Non-pigmented ciliary epithelial cell (primary cell): ENCODE results near the gene NEK5.
A peak's percentile ranks its signal among the peaks of the same experiment; 100 is the strongest.
"Not testable (repeated sequence)": the region's sequence is repeated elsewhere in the genome, so short reads cannot be mapped to it uniquely, and the experiment has no call there.

ENCODE experiments used
- DNase-seq: peaks from one replicate; pipeline ENCODE4 v3.0.0-alpha.2; 2010; ENCODE audit warnings: low read depth

Gene NEK5

DNA sequence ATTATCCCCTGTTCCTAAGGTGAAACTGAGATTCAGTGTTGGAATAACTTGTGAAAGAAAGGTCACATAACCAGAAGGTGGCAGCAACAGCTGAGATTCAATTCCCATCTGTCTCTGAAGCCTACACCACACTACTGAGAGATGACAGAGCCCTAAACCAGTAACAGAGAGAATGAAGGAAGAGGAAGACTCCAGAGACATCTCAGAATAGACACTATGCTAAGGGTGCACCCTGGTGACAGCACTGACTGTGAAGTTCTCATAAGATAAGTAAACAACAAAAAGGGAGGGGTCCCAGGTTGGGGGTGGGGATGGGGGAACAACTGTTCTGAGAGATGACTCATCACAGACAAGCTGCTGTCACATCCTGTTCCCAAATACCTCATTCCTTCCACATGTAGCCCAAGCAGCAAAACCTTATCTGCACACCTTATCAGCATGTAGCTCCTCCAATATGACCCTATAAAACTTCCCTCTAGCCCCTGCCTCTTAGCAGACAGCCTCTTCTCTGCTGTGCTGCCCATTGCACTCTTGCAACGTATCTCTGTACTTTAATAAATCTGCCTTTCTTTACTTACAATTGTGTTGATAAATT, 57.8 kb downstream of the NEK5 start:
- no peak for DNase-seq

DNA sequence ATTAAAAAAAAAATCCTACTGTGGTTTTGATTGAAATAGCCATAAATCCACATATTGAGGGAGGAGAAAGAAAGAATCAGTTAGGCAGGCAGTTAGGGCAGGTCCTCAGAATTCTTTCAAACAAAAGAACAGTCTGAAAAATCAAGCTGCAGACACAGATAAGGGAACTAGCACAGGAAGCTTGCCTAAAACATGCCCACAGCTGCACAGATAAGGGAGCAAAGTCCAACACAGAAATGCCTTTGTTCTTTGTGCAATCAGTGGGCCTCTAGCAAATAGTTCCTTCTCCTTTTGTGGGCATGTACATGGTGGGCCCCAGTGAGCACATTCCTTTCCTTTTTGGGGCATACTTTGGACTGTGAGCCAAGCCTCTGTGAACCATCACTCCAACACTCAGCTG, 61.6 kb downstream of the NEK5 start:
- no peak for DNase-seq

DNA sequence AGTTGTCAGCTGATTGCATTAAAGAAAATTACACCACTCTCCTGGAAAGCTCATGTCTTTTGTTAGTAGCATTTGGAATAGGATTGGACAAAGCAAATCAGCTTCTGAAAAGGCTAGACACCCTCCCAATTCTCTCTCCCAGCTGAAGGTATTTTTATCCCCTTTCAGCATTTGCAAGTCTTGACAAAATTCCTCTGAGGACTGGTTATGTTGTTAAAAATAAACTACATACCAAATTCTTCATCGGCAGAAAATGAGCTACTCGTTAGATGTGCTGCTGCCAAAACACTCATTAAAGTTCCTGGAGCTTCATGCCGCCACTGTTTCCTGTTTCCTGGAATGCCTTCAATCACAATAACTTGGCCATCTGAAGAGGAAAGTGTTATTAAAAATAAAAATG, 67.3 kb downstream of the NEK5 start:
- no peak for DNase-seq

DNA sequence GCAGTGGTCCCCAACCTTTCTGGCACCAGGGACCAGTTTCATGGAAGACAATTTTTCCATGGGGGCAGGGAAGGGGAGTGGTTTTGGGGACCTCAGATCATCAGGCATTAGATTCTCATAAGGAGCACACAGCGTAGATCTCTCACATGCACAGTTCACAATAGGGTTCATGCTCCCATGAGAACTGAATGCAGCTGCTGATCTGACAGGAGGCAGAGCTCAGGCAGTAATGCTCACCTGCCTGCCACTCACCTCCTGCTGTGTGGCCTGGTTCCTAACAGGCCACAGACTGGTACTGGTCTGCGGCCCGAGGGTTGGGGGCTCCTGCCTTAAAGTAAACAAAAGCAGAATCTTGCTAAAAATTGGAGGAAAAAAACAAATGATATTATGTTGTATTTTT, 67.8 kb downstream of the NEK5 start:
- DNase-seq = not testable (repeated sequence)

DNA sequence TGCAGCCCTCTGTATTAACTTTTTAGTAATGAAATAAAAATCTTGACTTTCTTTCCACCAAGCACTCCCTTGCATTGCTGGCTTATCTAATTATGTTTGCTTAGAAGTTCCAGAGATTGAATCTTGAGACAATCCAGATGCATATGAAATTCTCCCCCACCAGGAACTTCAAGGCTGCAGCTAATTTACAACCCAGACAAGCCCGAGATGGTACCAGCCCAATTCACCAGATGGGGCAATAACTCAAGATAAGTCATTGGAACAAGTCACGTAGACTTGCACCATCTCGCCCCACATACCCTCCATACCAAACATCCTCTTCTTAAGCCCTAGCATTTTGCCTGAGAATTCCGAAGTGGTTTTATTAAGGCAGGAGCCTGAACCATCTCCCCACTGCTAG, 75.4 kb downstream of the NEK5 start:
- DNase-seq = no peak

DNA sequence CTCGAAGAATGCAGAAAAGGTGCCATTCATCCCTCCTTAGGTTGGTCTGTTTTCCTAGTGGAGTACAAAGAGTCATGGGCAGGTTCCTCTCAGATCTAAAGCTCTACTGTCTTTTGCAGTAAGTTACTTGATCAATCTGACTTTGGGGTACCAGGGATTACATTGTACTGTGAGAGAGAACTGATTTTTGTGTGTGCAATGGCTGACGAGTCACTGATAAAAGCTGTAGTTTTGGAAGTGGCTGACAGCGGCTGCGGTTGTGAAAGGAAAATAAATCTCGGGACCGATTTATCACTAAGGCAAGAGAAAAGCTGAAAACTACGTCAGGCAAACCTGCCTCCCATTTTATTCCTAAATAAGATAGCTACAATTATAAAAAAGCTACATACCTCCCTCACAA, 77.5 kb downstream of the NEK5 start:
- DNase-seq = no peak

DNA sequence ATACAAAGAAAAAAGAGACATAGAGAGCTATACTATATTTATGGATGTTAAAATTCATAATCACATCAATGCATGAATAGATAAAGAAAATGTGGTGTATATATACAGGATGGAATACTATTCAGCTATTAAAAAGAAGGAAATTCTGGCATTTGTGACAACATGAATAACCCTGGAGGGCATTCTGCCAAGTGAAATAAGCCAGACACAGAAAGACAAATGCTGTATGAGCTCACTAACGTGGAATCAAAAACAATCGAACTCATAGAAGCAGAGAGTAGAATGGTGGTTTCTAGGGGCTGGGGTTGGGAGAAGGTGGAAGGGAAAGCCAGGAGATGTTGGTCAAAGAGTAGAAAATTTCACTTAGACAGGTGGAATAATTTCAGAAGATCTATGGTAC, 80.4 kb downstream of the NEK5 start:
- DNase-seq = no peak

DNA sequence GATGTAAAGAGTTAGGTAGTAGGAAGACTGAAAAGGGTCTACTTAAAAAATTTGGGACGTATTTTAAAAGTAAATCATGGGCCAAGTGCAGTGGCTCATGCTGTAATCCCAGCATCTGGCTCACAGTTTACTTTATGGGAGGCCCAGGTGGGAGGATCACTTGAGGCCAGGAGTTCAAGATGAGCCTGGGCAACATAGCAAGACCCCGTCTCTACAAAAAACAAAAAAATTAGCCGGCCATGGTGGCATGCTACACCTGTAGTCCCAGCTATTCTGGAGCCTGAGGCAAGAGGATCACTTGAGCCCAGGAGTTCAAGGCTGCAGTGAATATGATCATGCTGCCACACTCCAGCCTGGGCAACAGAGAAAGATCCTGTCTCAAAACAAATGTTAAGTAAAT, 81.4 kb downstream of the NEK5 start:
- no peak for DNase-seq

DNA sequence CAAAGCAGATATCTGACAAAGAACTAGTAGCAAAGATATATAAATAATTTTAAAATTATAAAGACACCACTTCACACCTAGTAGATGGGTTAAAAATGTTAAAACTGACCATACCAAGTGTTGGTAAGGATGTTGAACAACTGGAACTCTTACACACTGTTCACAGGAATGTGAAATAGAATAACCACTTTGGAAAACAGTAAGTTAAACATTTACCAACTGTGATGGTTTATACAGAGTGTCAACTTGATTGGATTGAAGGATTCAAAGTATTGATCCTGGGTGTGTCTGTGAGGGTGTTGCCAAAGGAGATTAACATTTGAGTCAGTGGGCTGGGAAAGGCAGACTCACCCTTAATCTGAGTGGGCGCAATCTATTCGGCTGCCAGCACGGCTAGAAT, 85.2 kb downstream of the NEK5 start:
- DNase-seq = no peak

DNA sequence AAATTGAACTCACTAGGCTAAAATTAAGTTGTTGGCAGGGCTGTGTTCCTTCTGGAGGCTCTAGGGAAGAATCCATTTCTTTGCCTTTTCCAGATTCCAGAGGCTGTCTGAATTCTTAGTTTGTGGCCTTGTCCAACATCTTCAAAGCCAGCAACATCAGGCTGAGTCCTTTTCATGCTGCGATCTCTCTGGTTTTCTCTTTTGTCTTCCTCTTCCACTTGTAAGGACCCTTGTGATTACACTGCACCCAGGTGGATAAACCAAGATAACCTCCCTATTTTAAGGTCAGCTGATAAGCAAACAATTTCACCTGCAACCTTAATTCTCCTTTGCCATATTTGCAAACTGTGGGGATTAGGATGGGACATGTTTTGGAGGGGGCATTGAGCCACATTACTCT, 92.8 kb downstream of the NEK5 start:
- no peak for DNase-seq

DNA sequence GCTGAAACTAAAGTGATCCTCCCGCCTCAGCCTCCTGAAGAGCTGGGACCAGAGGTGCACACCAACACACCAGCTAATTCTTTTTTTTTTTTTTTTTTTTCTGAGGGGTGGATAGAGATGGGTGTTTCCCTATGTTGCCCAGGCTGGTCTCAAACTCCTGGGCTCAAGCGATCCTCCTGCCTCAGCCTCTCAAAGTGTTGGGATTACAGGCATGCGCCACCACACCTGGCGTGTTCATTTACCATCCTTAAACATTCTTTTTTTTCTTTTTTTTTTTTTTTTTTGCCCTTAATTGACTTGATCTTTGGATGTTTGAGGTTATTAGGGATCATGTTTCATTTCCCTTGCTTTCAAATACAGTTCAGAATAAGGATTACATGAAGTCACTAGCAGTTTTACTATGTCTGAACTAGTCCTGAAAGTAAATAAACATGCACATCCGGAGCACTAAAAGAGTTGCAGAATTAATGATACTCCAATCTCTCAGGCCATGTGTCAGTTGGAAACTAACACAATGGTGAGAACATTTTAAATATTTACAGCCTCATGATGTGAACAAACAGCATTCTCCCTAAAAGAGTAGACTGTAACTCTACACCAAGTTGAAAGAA, 94.2 kb downstream of the NEK5 start:
- no peak for DNase-seq

DNA sequence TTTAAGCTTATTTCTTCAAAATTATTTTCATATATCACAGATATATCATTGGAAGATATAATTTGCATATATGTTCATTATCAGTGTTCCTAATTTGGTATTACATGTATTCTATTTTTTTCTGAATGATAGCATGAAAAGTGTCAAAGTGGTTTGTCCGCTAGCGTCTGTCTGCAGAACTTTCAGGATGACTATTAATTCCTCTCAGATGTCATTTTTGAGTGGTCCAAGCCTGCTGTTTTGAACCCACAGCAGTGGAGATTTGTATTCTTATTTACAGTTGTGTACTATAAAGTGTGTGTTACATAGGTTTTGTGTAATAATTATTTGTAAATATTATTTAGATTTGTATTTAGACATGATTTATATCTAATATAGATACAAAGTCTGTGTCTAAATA, 95.8 kb downstream of the NEK5 start:
- no peak for DNase-seq

DNA sequence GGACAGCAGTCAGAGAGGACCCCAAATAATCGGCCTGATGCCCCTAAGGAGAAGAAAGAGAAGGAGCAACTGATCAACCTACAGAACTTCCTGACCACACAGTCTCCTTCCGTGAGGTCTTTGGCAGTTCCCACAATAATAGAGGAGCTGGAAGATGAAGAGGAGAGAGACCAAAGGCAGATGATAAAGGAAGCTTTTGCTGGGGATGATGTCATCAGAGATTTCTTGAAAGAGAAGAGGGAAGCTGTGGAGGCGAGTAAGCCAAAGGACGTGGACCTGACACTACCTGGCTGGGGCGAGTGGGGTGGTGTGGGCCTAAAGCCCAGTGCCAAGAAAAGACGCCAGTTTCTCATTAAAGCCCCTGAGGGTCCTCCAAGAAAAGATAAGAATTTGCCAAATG, 98.5 kb downstream of the NEK5 start:
- not testable (repeated sequence) for DNase-seq

DNA sequence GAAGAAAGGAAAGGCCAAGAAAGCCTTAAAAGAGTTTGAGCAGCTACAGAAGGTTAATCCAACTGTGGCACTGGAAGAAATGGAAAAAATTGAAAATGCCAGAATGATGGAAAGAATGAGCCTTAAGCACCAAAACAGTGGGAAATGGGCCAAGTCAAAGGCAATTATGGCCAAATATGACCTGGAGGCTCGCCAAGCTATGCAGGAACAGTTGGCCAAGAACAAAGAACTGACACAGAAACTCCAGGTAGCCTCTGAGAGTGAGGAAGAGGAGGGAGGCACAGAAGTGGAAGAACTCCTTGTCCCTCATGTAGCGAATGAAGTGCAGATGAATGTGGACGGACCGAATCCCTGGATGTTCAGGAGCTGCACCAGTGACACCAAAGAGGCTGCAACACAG, 99.3 kb downstream of the NEK5 start:
- no peak for DNase-seq

DNA sequence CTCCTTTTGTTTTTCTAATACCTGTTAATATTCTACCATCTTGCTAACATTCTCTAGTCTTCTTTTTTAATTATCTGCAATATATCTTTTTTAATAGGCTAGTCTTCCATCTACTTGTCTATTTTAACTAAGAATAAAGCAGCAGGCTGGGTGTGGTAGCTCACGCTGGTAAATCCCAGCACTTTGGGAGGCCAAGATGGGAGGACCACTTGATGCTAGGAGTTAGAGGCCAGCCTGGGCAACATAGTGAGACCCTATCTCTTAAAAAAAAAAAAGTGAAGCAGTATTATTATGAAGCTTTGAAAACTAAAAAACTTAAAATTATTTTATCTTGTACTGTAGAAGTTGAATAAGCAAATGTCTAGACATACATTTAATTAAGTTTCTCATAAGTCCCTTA, 101.0 kb downstream of the NEK5 start:
- DNase-seq = no peak

DNA sequence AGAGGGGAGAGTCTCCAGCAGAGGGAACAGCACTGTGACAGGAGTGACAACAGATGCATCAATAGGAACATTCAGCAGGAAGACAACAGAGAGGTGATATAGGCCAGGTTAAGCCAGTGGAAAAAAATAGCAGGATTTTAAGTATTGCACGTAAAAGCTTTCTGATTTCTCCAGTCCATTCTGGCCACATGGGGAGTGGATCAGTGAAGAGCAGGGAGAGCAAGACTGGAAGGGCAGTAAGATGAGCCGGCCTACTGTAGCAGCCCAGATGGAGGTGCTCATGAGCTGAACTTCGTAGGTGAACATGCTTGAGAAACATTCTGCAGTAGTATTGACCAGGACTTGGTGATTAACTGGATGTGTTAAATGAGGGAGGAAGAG, 102.6 kb downstream of the NEK5 start:
- DNase-seq = no peak

DNA sequence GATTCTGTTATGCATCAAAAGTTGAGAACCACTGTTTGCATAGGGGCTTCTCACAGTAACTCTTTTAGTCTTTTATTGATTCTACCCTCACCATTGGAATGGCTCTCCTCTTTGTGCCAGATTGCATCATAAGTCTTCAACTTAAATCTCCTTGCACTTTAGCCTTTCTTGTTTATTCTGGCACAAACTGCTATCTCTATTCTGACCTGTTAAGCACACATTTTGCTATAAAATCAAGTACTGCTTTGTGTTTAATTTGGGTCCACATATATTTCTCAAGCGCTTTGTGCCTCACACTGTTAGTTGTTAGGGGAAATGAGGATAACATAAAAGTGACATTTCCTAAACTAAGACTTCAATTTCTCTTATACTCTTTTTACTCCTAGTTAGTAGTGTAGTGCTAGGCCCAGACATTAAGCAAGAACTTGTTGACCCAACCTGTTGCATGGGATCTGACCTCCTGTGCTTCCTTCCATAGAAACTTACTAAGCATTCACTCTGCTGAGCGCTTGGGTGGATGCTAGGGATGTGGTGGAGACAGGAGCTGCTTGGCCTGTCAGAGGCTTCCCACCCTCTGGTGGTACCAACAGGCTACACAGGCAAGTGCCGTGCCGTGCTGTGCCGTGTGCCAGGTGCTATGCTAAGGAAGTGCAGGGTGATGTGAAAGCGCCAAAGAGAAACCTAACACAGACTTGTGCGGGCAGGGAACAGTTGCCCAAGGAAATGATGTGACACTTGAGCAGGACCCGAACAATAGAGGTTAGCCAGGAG, 103.2 kb downstream of the NEK5 start:
- no peak for DNase-seq

DNA sequence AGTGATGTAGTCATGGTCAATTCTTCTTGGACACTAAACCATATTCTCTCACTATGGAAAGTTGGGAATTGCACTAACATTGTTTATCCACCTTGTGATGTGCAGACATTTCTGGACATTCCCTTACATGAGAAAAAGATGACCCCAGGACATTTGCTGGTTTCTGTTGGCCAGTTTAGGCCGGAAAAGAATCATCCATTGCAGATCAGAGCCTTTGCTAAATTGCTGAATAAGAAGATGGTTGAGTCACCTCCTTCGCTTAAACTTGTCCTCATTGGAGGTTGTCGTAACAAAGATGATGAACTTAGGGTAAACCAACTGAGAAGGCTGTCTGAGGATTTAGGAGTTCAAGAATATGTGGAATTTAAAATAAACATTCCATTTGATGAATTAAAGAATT, 104.4 kb downstream of the NEK5 start, which contains the start of gene UTP14C:
Gene UTP14C (plus strand): TSS at position 211 of the 400 bp plus-strand sequence. CDS start 4,114 bp downstream, outside the sequence.
- no peak for DNase-seq

DNA sequence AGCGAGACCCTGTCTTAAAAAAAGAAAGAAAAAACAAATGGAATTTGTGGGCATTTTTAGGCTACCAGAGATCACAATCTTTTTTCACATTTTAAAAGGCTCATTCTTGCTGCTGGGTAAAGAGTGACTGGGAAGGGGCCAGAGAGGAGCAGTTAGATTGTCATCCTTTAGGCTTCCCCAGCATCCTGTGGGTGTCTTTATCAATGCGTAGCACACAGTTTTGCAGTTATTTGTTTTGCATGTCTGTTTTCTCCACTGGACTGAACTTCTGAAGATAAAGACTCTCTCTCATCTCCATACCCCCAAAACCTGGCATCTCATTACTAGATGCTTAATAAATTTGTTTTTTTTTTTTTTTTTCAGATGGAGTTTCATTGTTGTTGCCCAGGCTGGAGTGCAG, 106.5 kb downstream of the NEK5 start:
- DNase-seq = no peak

DNA sequence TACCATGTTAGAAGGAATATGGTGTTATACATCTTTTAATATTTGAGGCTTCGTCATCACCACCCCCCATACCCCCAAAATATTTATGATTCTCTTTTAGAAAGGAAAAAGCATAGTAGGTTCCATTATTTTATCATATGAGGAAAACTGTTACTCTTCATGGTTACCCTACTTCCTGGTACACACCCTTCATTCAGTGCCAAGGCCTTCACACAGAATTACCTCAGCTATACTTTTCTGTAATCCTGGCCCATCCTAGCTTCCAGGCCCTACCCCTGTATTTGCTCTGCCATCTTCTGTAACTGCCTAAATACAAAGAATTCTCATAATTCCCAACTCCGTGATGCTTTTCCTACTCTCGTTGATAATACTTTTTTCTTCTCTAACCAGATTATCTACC, 108.7 kb downstream of the NEK5 start:
- no peak for DNase-seq

DNA sequence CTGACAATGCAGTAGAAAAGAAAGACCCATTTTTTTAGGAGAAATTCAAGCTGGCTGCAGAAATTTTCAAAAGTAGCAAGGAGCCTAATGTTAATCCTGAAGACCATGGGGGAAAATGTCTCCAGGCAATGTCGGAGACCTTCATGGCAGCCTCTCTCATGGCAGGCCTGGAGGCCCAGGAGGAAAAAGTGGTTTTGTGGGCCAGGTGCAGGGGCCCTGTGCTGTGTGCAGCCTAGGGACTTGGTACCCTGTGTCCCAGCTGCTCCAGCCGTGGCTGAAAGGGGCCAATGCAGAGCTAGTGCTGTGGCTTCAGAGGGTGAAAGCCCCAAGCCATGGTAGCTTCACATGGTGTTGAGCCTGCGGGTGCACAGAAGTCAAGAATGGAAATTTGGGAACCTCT, 112.6 kb downstream of the NEK5 start:
- DNase-seq = no peak

DNA sequence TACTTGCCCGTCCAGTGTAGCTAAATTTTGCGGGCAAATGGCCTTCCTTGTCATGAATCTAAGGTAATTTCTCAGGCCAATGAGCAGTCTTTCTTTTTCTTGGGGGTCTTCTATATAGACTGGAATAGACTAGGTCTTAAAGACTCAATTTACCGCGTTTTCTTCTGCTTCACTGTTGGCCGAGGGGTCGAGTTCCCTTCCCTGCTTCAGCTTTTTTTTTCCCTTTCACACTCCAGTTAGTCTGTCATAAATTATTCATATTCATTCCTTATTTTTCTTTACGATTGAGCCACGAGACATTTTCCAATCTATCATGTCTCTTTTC, 116.4 kb downstream of the NEK5 start:
- DNase-seq = no peak

DNA sequence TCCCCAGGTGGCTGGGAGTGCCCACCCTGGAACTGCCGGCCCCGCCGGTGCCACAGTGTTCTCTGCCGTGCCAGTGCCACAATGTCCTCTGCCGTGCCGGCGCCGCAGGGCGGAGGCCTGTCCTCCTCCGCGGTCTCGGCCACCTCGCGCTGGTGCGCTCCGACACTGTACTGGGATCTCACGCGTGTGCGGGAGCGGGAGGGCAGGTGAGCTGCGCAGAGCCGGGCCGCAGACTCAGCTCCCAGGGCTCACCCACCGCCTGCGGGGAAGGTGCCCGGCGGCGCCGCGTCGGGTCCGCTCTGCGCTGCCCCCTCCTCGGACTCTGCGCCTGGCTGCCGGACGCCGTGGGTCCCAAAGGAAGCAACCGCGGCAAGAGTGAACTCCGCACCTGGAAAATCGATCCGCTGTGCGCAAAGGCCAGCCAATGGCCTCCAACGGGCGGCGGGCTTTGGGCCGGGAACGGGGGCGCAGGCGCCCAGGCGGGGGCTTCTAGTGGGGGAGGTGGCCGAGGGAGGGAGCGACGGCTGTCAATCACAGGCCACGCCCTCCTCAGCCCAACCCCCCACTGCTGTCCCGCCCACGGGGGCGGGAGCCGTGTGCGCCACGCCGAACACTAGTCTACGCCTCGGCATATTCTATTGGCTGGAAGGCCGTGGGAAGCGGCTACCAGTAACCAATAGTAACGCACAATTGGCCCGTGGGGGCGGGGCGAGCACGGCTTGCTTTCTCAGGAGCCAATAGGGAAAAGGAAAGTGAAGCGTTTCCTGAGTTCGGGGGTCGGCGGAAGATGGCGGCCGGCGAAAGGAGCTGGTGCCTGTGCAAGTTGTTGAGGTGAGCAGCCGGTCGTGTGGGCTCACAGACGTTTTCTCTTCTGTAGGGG, 117.0 kb downstream of the NEK5 start, which contains the start of gene ALG11:
Gene ALG11 (plus strand): TSS at position 767 of the 880 bp plus-strand sequence. CDS start 21 bp downstream, at position 788.
- peak; percentile 89 for DNase-seq
